ENCODE results near the gene RASAL1. TPM values are rescaled to one million over a fixed set of nuclear protein-coding genes. Genes with fewer than 3 reads are reported as not detected.

The RASAL1 gene
- total RNA-seq, 1 donor from 2014 or later, result 2.2 TPM

DNA sequence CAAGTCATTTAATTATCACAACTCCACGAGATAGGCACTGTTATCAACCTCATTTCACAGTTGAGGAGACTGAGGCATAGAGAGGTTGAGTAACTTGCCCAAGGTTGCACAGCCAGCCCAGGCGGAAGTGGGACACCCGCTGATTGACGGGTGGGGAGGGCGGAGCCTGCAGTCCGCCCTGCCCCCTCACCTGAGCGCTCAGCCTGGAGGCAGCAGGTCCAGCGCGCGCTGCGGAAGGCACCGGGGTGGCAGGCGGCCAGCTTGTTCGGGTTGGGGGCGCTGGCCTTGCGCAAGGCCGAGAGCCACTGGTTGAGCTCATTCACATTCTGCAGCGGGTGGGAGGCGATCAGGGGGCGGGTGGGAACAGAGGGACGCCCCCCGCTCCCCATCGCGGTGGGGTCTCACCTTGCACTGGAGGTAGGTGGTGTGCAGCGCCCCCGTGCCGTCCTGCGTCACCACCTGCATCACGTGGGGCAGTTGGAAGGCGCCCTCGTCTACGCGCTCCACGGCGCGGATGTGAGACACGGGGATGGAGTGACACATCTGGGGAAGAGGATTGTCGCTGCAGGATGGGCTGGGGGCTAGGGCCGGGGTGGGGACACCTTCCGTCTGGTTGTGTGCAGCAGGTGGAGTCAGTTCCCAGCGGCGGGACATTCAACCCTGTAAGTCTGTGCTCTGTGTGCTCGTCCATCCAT lies 31.7 kb downstream of the RASAL1 start:
- Mint-ChIP-seq H3K27ac (no peak overlapping the region), H3K27me3 (ENCODE audit: low read depth) (no peaks in the 10 kb centered on the region), H3K4me3 (ENCODE audit: low read depth) (peak overlapping the region; percentile 57), H3K36me3 (ENCODE audit: low read depth) (no peaks in the 10 kb centered on the region), H3K9me3 (no peaks in the 10 kb centered on the region), H3K4me1 (ENCODE audit: low read depth) (no peaks in the 10 kb centered on the region)
- intact Hi-C loops (cut with micrococcal nuclease), result no loop called here
- DNase-seq (ENCODE audit: low spot score), result peak; percentile 36

- intact Hi-C loops (cut with micrococcal nuclease), result no loop called here
- H3K4me1 Mint-ChIP-seq (ENCODE audit: low read depth), result peaks cover 2% of the 10 kb centered on the region
- no peak overlapping the region for H3K4me3 Mint-ChIP-seq (ENCODE audit: low read depth)
- no peaks in the 10 kb centered on the region for H3K36me3 Mint-ChIP-seq (ENCODE audit: low read depth)
- no peaks in the 10 kb centered on the region for H3K27me3 Mint-ChIP-seq (ENCODE audit: low read depth)
- no peak overlapping the region for H3K27ac Mint-ChIP-seq
- no peak for DNase-seq (ENCODE audit: low spot score)
- no peaks in the 10 kb centered on the region for H3K9me3 Mint-ChIP-seq
Observed at GRCh38 chr12:113102811-113103210, 32.8 kb downstream of the RASAL1 start.

DNA sequence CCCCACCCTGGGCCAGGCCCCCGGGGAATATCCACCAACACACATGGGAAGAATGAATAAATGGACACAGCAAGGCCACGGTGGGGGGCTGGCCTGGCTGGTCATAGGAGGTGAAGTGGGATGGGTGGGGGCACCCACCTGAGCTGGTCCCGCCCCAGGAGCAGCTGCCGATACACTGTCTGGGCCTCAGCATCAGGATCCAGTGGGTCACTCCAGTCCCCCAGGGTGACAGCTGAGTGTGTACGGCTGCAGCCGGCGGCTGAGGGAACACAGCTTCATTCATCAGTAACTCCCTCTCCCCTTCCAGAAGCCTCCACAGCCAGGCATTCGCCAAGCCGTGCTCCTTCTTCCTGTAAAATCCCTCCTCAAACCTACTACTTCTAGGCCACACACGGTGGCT lies 33.8 kb downstream of the RASAL1 start:
- H3K27ac Mint-ChIP-seq, result no peak overlapping the region
- H3K4me3 Mint-ChIP-seq (ENCODE audit: low read depth), result no peak overlapping the region
- no peaks in the 10 kb centered on the region for H3K9me3 Mint-ChIP-seq
- intact Hi-C loops (cut with micrococcal nuclease), result no loop called here
- H3K4me1 Mint-ChIP-seq (ENCODE audit: low read depth), result peaks cover 2% of the 10 kb centered on the region
- DNase-seq (ENCODE audit: low spot score), result no peak
- no peaks in the 10 kb centered on the region for H3K27me3 Mint-ChIP-seq (ENCODE audit: low read depth)
- H3K36me3 Mint-ChIP-seq (ENCODE audit: low read depth), result no peaks in the 10 kb centered on the region

DNA sequence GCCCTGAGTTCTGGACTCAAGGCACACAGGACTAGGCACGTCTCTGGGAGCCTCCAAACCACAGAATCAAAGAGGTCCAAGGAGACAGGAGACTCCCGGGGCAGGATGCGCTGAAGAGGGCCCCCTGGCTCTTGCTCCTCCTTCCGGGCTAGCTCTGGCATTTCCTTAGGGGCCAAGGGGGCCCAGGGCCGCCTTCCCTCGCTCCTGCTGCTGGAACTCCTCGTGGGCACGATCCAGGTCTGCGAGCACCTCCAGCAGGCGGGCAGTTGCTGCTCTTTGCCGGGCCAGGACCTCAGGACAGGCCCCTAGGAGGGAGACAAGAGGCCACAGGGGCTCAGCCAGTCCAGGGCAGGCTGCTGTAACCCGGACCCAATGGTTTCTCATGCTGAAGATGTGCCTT lies 35.8 kb downstream of the RASAL1 start:
- H3K4me3 Mint-ChIP-seq (ENCODE audit: low read depth), result no peak overlapping the region
- H3K4me1 Mint-ChIP-seq (ENCODE audit: low read depth), result peaks cover 2% of the 10 kb centered on the region
- DNase-seq (ENCODE audit: low spot score), result no peak
- intact Hi-C loops (cut with micrococcal nuclease), result loop anchor here (2.0 to 5.0 kb wide), 2 partner anchors 51 to 53 kb away; no protein-coding TSS in a partner anchor
- no peaks in the 10 kb centered on the region for H3K27me3 Mint-ChIP-seq (ENCODE audit: low read depth)
- no peaks in the 10 kb centered on the region for H3K36me3 Mint-ChIP-seq (ENCODE audit: low read depth)
- no peak overlapping the region for H3K27ac Mint-ChIP-seq
- no peaks in the 10 kb centered on the region for H3K9me3 Mint-ChIP-seq

DNA sequence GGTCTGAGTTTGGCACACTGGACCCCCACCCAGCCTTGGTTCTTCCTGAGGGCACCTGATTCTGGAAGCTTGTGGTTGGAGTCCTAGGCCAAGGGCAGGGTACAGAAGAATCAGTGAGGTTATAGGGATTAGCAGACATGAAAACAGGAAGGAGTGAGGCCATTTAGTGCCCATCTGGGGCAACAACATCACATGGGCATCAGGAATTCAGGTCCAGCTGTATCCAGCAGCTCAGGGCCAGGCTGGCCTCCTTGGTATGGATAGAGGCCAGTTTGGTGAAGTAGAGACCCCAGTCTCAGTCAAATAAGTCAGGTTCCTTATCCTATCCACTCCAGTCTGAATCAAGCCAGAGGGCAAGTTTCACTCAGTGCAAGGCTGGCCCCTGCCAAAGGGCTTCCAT lies 36.2 kb downstream of the RASAL1 start:
- Mint-ChIP-seq H3K4me1 (ENCODE audit: low read depth) (peaks cover 2% of the 10 kb centered on the region), H3K36me3 (ENCODE audit: low read depth) (no peaks in the 10 kb centered on the region), H3K9me3 (no peaks in the 10 kb centered on the region), H3K4me3 (ENCODE audit: low read depth) (no peak overlapping the region), H3K27me3 (ENCODE audit: low read depth) (no peaks in the 10 kb centered on the region), H3K27ac (no peak overlapping the region)
- intact Hi-C loops (cut with micrococcal nuclease), result loop anchor here (2.0 to 5.0 kb wide), 2 partner anchors 51 to 53 kb away; no protein-coding TSS in a partner anchor
- DNase-seq (ENCODE audit: low spot score), result no peak

- Mint-ChIP-seq H3K27ac (no peak overlapping the region), H3K4me3 (ENCODE audit: low read depth) (no peak overlapping the region)
Observed at GRCh38 chr12:113098441-113099028, 37.0 kb downstream of the RASAL1 start.

GRCh38 chr12:113097716-113098440 lies 37.7 kb downstream of the RASAL1 start:
- H3K27ac Mint-ChIP-seq, result no peak overlapping the region
- no peaks in the 10 kb centered on the region for H3K36me3 Mint-ChIP-seq (ENCODE audit: low read depth)
- H3K4me1 Mint-ChIP-seq (ENCODE audit: low read depth), result peaks cover 2% of the 10 kb centered on the region
- no peak for DNase-seq (ENCODE audit: low spot score)
- intact Hi-C loops (cut with micrococcal nuclease), result loop anchor here (2.0 to 5.0 kb wide), 2 partner anchors 49 to 54 kb away; no protein-coding TSS in a partner anchor
- H3K4me3 Mint-ChIP-seq (ENCODE audit: low read depth), result no peak overlapping the region
- no peaks in the 10 kb centered on the region for H3K9me3 Mint-ChIP-seq
- H3K27me3 Mint-ChIP-seq (ENCODE audit: low read depth), result no peaks in the 10 kb centered on the region

More at GRCh38 chr12:113098441-113099028, 37.0 kb downstream of the RASAL1 start:
- no peaks in the 10 kb centered on the region for H3K36me3 Mint-ChIP-seq (ENCODE audit: low read depth)
- peaks cover 2% of the 10 kb centered on the region for H3K4me1 Mint-ChIP-seq (ENCODE audit: low read depth)
- no peaks in the 10 kb centered on the region for H3K27me3 Mint-ChIP-seq (ENCODE audit: low read depth)
- intact Hi-C loops (cut with micrococcal nuclease), result loop anchor here (2.0 to 5.0 kb wide), 2 partner anchors 50 to 54 kb away; no protein-coding TSS in a partner anchor
- peak; percentile 32 for DNase-seq (ENCODE audit: low spot score)
- H3K9me3 Mint-ChIP-seq, result no peaks in the 10 kb centered on the region

GRCh38 chr12:113096675-113097461 lies 38.7 kb downstream of the RASAL1 start:
- no peak overlapping the region for H3K27ac Mint-ChIP-seq
- H3K36me3 Mint-ChIP-seq (ENCODE audit: low read depth), result no peaks in the 10 kb centered on the region
- intact Hi-C loops (cut with micrococcal nuclease), result loop anchor here (5.0 kb wide), 1 partner anchor 55 kb away; no protein-coding TSS in a partner anchor
- H3K4me3 Mint-ChIP-seq (ENCODE audit: low read depth), result no peak overlapping the region
- H3K4me1 Mint-ChIP-seq (ENCODE audit: low read depth), result peaks cover 2% of the 10 kb centered on the region
- no peaks in the 10 kb centered on the region for H3K9me3 Mint-ChIP-seq
- no peak for DNase-seq (ENCODE audit: low spot score)
- H3K27me3 Mint-ChIP-seq (ENCODE audit: low read depth), result no peaks in the 10 kb centered on the region

GRCh38 chr12:113095405-113095804 lies 40.2 kb downstream of the RASAL1 start:
- H3K4me1 Mint-ChIP-seq (ENCODE audit: low read depth), result peaks cover 2% of the 10 kb centered on the region
- no peaks in the 10 kb centered on the region for H3K9me3 Mint-ChIP-seq
- no peak for DNase-seq (ENCODE audit: low spot score)
- H3K4me3 Mint-ChIP-seq (ENCODE audit: low read depth), result no peak overlapping the region
- no peaks in the 10 kb centered on the region for H3K27me3 Mint-ChIP-seq (ENCODE audit: low read depth)
- intact Hi-C loops (cut with micrococcal nuclease), result loop anchor here (5.0 kb wide), 1 partner anchor 57 kb away; no protein-coding TSS in a partner anchor
- no peak overlapping the region for H3K27ac Mint-ChIP-seq
- H3K36me3 Mint-ChIP-seq (ENCODE audit: low read depth), result no peaks in the 10 kb centered on the region

GRCh38 chr12:113094738-113095137 lies 40.8 kb downstream of the RASAL1 start:
- DNase-seq (ENCODE audit: low spot score), result no peak
- Mint-ChIP-seq H3K36me3 (ENCODE audit: low read depth) (no peaks in the 10 kb centered on the region), H3K27ac (no peak overlapping the region), H3K4me1 (ENCODE audit: low read depth) (peaks cover 4% of the 10 kb centered on the region), H3K4me3 (ENCODE audit: low read depth) (no peak overlapping the region), H3K9me3 (no peaks in the 10 kb centered on the region), H3K27me3 (ENCODE audit: low read depth) (no peaks in the 10 kb centered on the region)
- intact Hi-C loops (cut with micrococcal nuclease), result loop anchor here (5.0 kb wide), 1 partner anchor 58 kb away; no protein-coding TSS in a partner anchor

DNA sequence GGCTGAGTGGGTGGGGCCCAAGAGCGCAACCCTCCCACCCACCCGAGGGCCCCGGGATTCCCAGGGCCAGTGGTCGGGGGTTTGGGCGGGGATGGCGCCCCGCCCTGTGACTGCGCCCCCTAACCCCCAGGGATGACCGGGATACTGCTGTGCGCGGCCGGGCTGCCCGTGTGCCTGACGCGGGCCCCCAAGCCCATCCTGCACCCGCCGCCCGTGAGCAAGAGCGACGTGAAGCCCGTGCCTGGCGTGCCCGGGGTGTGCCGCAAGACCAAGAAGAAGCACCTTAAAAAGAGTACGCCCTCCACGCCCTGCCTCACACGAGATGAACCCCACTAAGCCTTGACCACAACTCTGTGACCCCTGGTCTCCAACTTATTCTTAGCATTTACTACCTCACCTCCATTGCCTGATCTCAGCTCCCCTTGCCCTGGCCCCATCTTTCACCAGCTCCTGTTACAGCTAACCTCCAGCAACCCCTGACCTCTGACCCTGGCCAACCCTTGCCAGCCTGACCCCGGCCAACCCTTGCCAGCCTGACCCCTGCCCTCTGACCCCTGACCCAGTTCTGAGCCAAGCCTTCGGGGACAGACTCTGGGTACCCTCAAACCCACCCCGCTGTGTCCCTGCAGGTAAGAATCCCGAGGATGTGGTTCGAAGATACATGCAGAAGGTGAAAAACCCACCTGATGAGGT lies 42.0 kb downstream of the RASAL1 start:
- Mint-ChIP-seq H3K36me3 (ENCODE audit: low read depth) (no peaks in the 10 kb centered on the region), H3K27ac (no peak overlapping the region), H3K27me3 (ENCODE audit: low read depth) (no peaks in the 10 kb centered on the region), H3K4me3 (ENCODE audit: low read depth) (no peak overlapping the region), H3K9me3 (no peaks in the 10 kb centered on the region), H3K4me1 (ENCODE audit: low read depth) (peaks cover 9% of the 10 kb centered on the region)
- no peak for DNase-seq (ENCODE audit: low spot score)
- intact Hi-C loops (cut with micrococcal nuclease), result no loop called here
